ENCODE measurements around the gene PLD4. TPM values are rescaled to one million over a fixed set of nuclear protein-coding genes. Genes with fewer than 3 reads are reported as not detected.
A peak's percentile ranks its signal among the peaks of the same experiment; 100 is the strongest.

The PLD4 gene
- total RNA-seq, 1 donor, result 25.6 TPM

GRCh38 chr14:104971447-104972240 is 47.0 kb downstream of the PLD4 start:
- no peak for DNase-seq (ENCODE audit: low read depth in 2 of 3, low spot score in 2 of 3)

DNA sequence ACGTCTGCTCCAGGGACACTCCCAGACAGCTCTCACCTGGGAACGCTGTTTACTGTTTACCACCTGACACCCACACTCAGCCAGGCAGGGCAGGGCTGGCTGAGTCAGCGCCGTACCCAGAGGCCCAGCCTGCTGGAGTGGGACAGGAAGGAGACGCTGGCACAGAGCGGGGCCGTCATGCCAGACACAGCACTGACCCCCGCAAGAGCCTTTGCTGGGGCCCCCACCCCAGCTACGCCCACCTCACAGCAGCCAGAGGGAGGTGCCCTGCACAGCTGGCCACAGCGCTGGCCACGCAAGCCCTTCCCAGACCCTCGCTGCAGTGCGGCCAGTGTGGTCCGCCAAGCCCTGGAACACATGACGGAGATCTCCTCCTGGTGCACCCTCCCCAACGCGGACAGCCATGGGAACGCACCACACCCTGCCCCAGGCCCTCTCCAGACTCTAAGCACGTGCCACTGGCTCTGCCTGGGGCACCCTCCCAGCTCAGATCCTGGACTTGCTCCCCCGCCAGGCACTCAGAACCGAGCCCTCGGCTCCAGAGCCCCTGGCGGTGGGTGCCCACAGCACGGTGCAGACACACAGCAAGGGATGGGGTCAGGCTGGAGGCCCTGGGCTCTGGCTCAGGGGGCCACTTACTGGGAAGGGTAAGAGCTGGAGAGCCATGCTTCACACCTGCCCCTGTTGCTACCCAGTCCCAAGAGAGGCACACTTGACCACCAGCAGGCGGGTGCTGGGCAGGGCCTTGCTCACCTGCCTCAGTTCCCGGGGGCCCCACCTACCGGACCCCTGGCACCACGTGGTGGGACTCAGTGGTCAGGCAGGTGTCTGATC is 47.8 kb downstream of the PLD4 start:
- no peak for DNase-seq (ENCODE audit: low read depth in 2 of 3, low spot score in 2 of 3)

DNA sequence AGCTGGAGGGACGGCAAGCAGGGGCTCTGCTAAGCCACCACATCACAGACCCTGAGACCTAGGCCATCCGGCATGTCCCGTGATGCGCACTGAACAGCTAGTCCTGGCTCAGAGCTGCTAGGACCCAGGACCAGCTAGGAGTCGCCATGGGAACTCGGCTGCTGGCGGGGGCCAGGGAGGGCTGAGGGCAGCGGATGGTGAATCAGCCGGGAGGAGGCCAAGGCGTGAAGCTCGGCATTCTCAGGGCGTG is 48.4 kb downstream of the PLD4 start:
- no peak for DNase-seq (ENCODE audit: low read depth in 2 of 3, low spot score in 2 of 3)

GRCh38 chr14:104973385-104974145 is 48.9 kb downstream of the PLD4 start:
- no peak for DNase-seq (ENCODE audit: low read depth in 2 of 3, low spot score in 2 of 3)

- DNase-seq (ENCODE audit: low read depth in 2 of 3, low spot score in 2 of 3), result no peak
Observed at GRCh38 chr14:104974146-104974541, 49.5 kb downstream of the PLD4 start.

DNA sequence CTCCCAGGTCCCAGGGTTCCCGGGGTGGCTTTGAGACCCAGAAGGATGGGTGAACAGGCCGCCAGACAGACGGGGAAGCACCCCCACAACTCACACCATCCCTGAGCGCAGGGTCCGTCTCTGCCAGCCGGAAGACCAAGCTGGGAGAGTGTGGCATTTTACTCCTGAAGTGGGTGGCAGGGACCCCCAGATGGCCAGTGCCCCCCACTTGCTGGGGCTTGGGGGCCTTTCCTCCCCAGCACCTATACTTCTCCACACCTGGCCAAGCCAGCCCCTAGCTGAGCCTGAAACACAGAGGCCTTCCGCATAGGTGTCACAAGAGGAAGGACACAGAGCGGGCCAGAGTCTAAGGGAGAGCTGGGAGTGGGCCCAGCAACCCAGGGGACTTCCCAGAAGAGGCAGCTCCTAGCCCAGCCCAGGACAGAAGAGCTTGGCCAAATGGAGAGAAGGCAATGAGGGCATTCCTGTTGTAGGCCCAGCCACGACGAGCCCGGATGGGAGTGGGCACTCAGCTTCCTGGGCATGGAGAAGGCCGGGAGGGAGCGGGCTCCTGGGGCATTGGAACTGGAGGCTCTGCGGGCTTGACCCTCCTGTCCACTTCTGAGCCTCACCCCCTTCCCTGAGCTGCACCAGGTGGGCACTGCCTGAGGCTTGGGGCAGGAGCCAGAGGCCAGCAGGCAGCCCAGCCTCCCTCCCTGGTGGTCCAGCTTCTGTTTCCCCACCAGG is 50.1 kb downstream of the PLD4 start:
- DNase-seq (ENCODE audit: low read depth in 2 of 3, low spot score in 2 of 3), result no peak

GRCh38 chr14:104975481-104976197 is 51.0 kb downstream of the PLD4 start:
- DNase-seq (ENCODE audit: low read depth in 2 of 3, low spot score in 2 of 3), result peak in 2 of 3 donors; percentile 38 to 49

GRCh38 chr14:104976198-104977007 is 51.7 kb downstream of the PLD4 start:
- DNase-seq (ENCODE audit: low read depth in 2 of 3, low spot score in 2 of 3), result peak; percentile 76 to 84 (median 76)

DNA sequence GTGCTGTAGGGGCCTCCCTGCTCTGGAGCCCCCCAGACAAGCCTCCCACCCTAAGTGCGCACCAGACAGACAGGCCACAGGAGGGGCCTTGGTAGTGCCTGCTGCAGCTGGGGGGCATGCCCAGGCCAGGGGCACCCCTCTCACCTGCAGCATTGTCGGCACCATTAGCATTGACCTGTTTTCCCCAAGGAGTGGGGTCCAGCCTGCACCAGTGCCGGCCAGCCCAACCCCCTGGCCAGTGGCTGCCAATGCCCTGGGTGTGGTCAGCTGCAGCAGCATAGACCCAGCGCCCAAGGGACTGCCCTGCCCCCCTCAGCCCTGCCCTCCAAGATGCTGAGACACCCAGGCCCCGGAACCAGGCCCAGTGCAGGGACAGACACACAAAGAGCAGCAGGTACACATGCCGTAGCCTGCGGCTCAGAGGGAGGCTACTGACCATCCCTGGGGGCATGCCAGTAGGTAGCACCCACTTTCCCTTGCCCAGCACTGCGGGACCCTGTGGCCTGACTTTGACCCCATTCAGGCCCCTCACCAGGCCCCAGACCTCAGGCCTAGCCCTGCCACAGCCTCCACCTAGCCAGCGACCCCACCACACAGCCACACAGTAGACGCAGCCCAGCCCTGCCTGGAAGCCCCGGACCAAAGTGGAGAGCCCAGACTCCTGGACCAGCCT is 52.5 kb downstream of the PLD4 start:
- DNase-seq (ENCODE audit: low read depth in 2 of 3, low spot score in 2 of 3), result no peak

GRCh38 chr14:104977681-104978653 is 53.3 kb downstream of the PLD4 start, which contains the start of gene AHNAK2:
Gene AHNAK2 (minus strand): TSS chr14:104978374. CDS start chr14:104978237, 137 bp downstream.
- peak in 2 of 3 donors; percentile 57 to 64 for DNase-seq (ENCODE audit: low read depth in 2 of 3, low spot score in 2 of 3)

DNA sequence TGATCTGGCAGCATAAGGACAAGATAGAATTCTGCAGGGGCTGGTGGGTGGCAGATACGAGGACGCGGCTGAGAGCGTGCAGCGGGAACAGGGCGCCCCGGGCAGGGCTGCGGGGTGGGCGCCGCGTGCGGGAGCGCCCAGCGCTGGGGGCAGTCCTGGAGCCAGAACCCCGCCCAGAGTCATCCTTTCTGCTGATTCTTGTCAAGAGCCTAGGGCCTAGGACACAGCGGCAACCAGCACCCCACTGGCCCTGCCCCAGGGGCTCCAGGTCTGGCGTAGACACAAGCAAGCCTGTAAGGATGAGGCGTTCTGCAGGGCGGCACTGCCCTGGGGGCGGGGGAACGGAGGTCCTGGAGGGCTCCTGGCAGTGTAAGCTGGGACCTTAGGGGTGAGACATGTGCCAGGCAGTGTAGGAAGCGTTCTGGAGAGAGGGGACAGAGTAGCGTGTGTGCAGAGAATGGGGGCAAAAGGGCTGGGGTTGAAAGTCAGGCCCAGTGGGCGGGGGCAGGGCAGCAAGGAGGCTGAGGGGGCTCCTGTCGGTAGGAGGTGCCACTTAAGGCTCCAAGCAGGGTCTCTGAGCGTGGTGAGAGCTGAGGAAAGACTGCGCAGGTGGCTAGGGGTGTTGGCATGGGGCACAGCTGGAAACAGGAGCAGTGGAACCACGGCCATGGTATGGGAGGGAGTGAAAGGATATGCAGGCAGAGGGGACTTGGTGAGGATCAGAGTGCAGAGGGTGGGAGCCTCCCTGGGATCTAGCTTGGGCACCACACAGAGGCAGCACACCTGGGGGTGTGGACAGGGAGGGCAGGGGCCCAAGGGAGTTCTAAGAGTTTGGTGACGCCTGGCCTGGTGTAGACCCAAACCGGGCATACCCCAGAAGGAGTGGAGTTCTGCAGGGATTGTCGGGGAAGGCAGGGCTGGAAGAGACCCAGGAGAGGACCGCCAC is 54.3 kb downstream of the PLD4 start:
- no peak for DNase-seq (ENCODE audit: low read depth in 2 of 3, low spot score in 2 of 3)

DNA sequence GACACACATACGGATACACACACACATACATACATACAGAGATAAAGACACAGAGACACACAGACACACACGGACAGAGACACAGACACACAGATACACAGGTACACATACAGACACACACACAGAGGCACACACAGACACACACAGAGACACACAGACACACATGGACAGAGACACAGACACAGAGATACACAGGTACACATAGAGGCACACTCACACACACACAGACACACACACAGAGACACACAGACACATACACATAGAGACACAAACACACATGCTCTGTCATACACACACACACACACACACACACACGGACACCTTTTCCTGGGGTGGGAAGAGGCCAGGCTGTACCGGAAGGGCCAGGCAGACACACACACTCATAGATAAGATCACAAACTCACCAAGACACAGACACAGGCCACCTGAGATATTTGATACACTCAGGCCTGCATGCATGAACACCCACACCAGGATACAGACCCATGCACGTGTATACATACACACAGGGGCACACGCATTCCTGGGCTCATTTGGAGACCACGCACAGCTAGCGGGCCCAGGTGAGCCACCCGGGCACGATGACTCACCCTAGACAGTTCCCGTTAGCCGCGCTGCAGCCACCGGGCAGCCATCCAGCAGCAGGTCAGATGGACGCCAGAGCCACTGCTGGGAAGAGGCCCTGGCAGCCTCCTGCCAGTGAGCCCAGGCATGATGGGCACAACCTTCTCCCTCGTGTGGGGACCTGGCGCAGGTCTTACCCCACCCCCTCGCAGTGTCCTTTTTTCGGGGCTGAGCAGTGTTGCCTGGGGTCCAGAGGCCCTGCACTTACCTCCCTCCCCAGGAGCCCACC is 55.3 kb downstream of the PLD4 start:
- no peak for DNase-seq (ENCODE audit: low read depth in 2 of 3, low spot score in 2 of 3)

DNA sequence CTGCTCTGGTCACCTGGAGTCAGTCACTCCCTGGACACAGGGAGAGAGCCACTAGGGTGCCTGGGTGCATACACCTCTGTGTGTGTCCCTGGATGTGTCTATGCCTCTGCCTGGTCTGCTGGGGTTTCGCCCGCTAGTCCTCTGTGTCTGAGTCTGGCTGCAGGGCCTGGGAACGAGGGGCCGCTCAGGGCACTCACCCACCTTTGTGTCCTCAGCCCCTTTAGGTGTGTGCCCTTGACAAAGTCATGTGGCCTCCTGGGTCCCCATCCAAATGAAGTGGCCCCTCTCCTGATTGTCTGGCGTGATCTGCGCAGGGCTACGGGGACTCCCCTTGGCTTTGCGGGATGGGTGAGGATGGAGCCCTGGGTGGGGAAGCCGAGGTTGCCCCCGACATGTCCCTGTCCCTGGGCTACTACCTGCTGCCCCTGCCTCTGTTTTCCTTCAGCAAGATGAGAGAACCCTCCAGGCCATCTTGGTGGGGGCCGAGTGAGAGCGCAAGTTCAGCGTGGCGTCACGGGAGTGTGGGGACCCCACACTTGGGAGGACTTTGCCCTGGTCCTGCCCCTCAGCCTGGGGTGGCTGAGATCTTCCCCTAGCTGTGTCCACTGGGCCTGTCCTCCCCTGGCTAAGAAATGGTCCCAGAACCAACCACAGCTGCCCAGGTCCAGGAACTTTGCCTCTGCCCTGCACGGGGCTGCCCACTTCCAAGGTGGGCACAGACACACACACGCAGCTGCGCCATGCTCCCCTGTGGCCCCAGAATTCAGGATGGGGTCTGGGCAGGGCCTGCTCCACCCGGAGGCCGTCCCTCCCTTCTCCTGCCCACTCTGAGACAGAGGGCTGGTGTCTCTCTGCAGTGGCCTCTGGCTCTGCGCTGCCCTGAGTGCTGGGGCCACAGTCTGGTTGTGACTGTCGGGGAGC is 56.2 kb downstream of the PLD4 start:
- no peak for DNase-seq (ENCODE audit: low read depth in 2 of 3, low spot score in 2 of 3)

Measured in hematopoietic multipotent progenitor cell (in vitro differentiated cells).